HepG2 (cell line): ENCODE data around the gene SUPT4H1. TPM values are rescaled to one million over a fixed set of nuclear protein-coding genes. Genes with fewer than 3 reads are reported as not detected.

Experiments used
- ATAC-seq: fragments of 200-7000 bp; cut with Tn5 transposase; 3 replicates; pipeline ENCODE4 v1.9.1; 2020; ENCODE audit warnings: mild to moderate bottlenecking, moderate library complexity
- BruUV-seq: library from RNA; stranded (reverse); fragments of 400-500 nt; replicated peaks from 2 replicates; lab custom pipeline; 2021; lab: Mats Ljungman, UMichigan
- CTCF ChIA-PET: fragments of 300-600 bp; formaldehyde crosslinking; extraction: SDS; loops from one replicate; lab custom pipeline; 2021; ENCODE audit warnings: low total read pairs, inconsistent platforms, low intra/inter-chr PET ratio; lab: Yijun Ruan, JAX
- POLR2A ChIA-PET: fragments of 350-600 bp; sonication (Branson Sonifier 250); formaldehyde crosslinking; loops from one replicate; lab custom pipeline; 2020; ENCODE audit warnings: antibody characterized with exemption, inconsistent platforms; lab: Yijun Ruan, JAX
- DNase-seq: peaks from one replicate; pipeline ENCODE4 v3.0.0-alpha.2; 2015; ENCODE audit warnings: low spot score
- FAIRE-seq: peaks from 3 replicates; lab custom pipeline; 2011; peaks lifted over from hg19 to GRCh38; lab: Jason Lieb, UNC
- H2AFZ ChIP-seq: one replicate; pipeline ENCODE4 v1.6.1; 2011; ENCODE audit warnings: low read length, inconsistent platforms
- H3K27ac ChIP-seq: fragments of 300-600 bp; 3 replicates; pipeline ENCODE4 v1.8.0; 2011; ENCODE audit warnings: mixed run types, mild to moderate bottlenecking, mixed read lengths, low read length, inconsistent platforms; ENCODE audit not compliant: insufficient read depth; ENCODE audit errors: extremely low read length
- H3K27me3 ChIP-seq, 2 experiments: fragments of 200-600 bp in 1 of 2; 2 replicates in 1 of 2; 3 replicates in 1 of 2; pipeline versions ENCODE4 v1.6.0 to v1.8.0; 2011; ENCODE audit warnings: low read length in 2 of 2, mild to moderate bottlenecking in 2 of 2, moderate library complexity in 2 of 2, inconsistent platforms in 1 of 2; ENCODE audit not compliant: insufficient read depth in 2 of 2, control insufficient read depth in 1 of 2
- H3K36me3 ChIP-seq, 2 experiments: fragments of 200-600 bp in 1 of 2; replicated peaks in 1 of 2; 2 replicates in 1 of 2; 3 replicates in 1 of 2; pipeline versions ENCODE4 v1.5.1 to v1.8.0; 2011; ENCODE audit warnings: low read length in 2 of 2, inconsistent platforms in 1 of 2; ENCODE audit not compliant: insufficient read depth in 2 of 2, control insufficient read depth in 1 of 2
- H3K4me1 ChIP-seq: 2 replicates; pipeline ENCODE4 v1.5.1; 2012; ENCODE audit warnings: low read length, inconsistent platforms; ENCODE audit not compliant: insufficient read depth
- H3K4me2 ChIP-seq: 2 replicates; pipeline ENCODE4 v1.6.0; 2011; ENCODE audit warnings: low read depth, low read length, inconsistent platforms
- H3K4me3 ChIP-seq, 3 experiments: fragments of 200-600 bp in 1 of 3; sonication (generic), shearing (Covaris generic) in 1 of 3; replicated peaks in 1 of 3; 2 replicates each; pipeline ENCODE4 v1.5.1; 2011 to 2016; ENCODE audit warnings: low read length in 3 of 3, inconsistent platforms in 2 of 3, low read depth in 2 of 3, mild to moderate bottlenecking in 2 of 3, control low read depth in 1 of 3, mixed read lengths in 1 of 3; ENCODE audit not compliant: insufficient read depth in 1 of 3
- H3K79me2 ChIP-seq: one replicate; pipeline ENCODE4 v1.6.1; 2011; ENCODE audit warnings: low read length, inconsistent platforms; ENCODE audit not compliant: insufficient read depth
- H3K9ac ChIP-seq: 2 replicates; pipeline ENCODE4 v1.6.0; 2011; ENCODE audit warnings: mild to moderate bottlenecking, low read depth, low read length, inconsistent platforms; ENCODE audit not compliant: insufficient read depth
- H3K9me3 ChIP-seq: 2 replicates; pipeline ENCODE4 v1.5.1; 2012; ENCODE audit warnings: mild to moderate bottlenecking, low read length
- H4K20me1 ChIP-seq: 2 replicates; pipeline ENCODE4 v1.6.0; 2011; ENCODE audit warnings: inconsistent platforms, mild to moderate bottlenecking, low read length, moderate library complexity; ENCODE audit not compliant: insufficient read depth
- ARID2 ChIP-seq: sonication (generic); formaldehyde crosslinking; IDR thresholded peaks from 2 replicates; pipeline ENCODE4 v1.8.1; 2022; ENCODE audit warnings: mild to moderate bottlenecking, missing genetic modification reagents, borderline replicate concordance
- ATF1 ChIP-seq: IDR thresholded peaks from 2 replicates; pipeline ENCODE4 v1.6.1; 2016; ENCODE audit warnings: mild to moderate bottlenecking, control low read depth
- HMGXB3 ChIP-seq: sonication (generic); formaldehyde crosslinking; IDR thresholded peaks from 2 replicates; pipeline ENCODE4 v1.4.0; 2020; ENCODE audit warnings: missing genetic modification reagents, borderline replicate concordance
- IKZF4 ChIP-seq: sonication (generic); formaldehyde crosslinking; IDR thresholded peaks from 2 replicates; pipeline ENCODE4 v1.5.1; 2020; ENCODE audit warnings: borderline replicate concordance, mild to moderate bottlenecking, low read depth, missing genetic modification reagents; ENCODE audit errors: not compliant biosample characterization
- MAX ChIP-seq: IDR thresholded peaks from 2 replicates; pipeline ENCODE4 v1.6.1; 2012; ENCODE audit warnings: inconsistent platforms
- POLR2G ChIP-seq: fragments of 200-400 bp; formaldehyde crosslinking; IDR thresholded peaks from 2 replicates; pipeline ENCODE4 v1.6.1; 2018; ENCODE audit warnings: mild to moderate bottlenecking, low read depth, low read length, moderate library complexity
- RBM22 ChIP-seq: fragments of 200-400 bp; formaldehyde crosslinking; optimal IDR thresholded peaks from 2 replicates; pipeline ENCODE3; 2017; ENCODE audit warnings: mild to moderate bottlenecking, low read length, moderate library complexity
- SIX1 ChIP-seq: sonication (generic); formaldehyde crosslinking; IDR thresholded peaks from 2 replicates; pipeline ENCODE4 v1.4.0; 2020; ENCODE audit warnings: missing genetic modification reagents, borderline replicate concordance
- SIX4 ChIP-seq: sonication (generic); formaldehyde crosslinking; IDR thresholded peaks from 2 replicates; pipeline ENCODE4 v1.4.0; 2020; ENCODE audit warnings: missing genetic modification reagents
- SMYD3 ChIP-seq: sonication (generic); formaldehyde crosslinking; IDR thresholded peaks from 2 replicates; pipeline ENCODE4 v1.8.1; 2023; ENCODE audit warnings: mild to moderate bottlenecking, missing genetic modification reagents
- SNAPC5 ChIP-seq: sonication (generic); formaldehyde crosslinking; IDR thresholded peaks from 2 replicates; pipeline ENCODE4 v1.8.1; 2023; ENCODE audit warnings: mild to moderate bottlenecking, missing genetic modification reagents, borderline replicate concordance
- TGIF2 ChIP-seq: IDR thresholded peaks from 2 replicates; pipeline ENCODE4 v1.6.1; 2016; ENCODE audit warnings: control low read depth, missing compliant biosample characterization
- ZNF772 ChIP-seq: sonication (generic); formaldehyde crosslinking; IDR thresholded peaks from 2 replicates; pipeline ENCODE4 v1.5.0; 2020; ENCODE audit warnings: mild to moderate bottlenecking, missing genetic modification reagents
- WGBS: methylation state at CpG from one replicate; pipeline ENCODE4 v1.1.6; 2017; ENCODE audit warnings: low lambda C conversion rate; 5-methylcytosine and 5-hydroxymethylcytosine counted together
- in situ Hi-C: cut with HindIII; loops from 2 replicates; pipeline ENCODE4 v1.10.0; 2017; ENCODE audit warnings: low pct_unique_long_range_greater_than_20kb; ENCODE audit not compliant: extremely low pct_ligation_motif_present
- intact Hi-C: fragments of 100-400 bp; cut with micrococcal nuclease; formaldehyde crosslinking; loops from one replicate; pipeline ENCODE4 v1.10.0; 2022; ENCODE audit not compliant: unreplicated experiment
- polyA plus RNA-seq, 8 experiments: library from polyadenylated mRNA; depleted of rRNA in 3 of 8; stranded (reverse) in 7 of 8; unstranded in 1 of 8; fragments of >200 nt; fragmentation: Illumina TruSeq in 4 of 8; extraction: Trizol in 4 of 8; gene quantifications; 2 replicates each; pipeline versions ENCODE4 v1.2.1 to v1.2.3, GENCODE V29; 2011 to 2016; ENCODE audit warnings: low read depth in 4 of 8, missing spikeins in 1 of 8, mixed read lengths in 1 of 8; ENCODE audit not compliant: insufficient read depth in 1 of 8
- total RNA-seq, 5 experiments: library from RNA; depleted of rRNA; stranded (reverse); fragments of >200 nt; fragmentation: Illumina TruSeq; extraction: Trizol; gene quantifications; 2 replicates each; pipeline ENCODE4 v1.2.3, GENCODE V29; 2016; ENCODE audit warnings: low read depth in 1 of 5

The SUPT4H1 gene
- total and polyA plus RNA-seq, 2 of the 13 experiments (the other 11 are each of a cell fraction or from before 2014, with no cell fraction given): 155 to 244 TPM

GRCh38 chr17:58388302-58389190, 36.5 kb upstream of the SUPT4H1 start:
- CTCF ChIA-PET: no interaction called here
- ATAC-seq: no peak
- Histone ChIP-seq H3K79me2 (peaks cover 95% of the 10 kb centered on the region), H3K4me1 (peaks cover 97% of the 10 kb centered on the region), H3K36me3 (peaks cover 4 to 29% of the 10 kb centered on the region in 2 experiments; a peak in 4 of 5 replicates), H3K4me3 (no peak overlapping the region; a peak in 1 of 6 replicates), H3K27ac (peak overlapping the region; percentile 93), H4K20me1 (no peaks in the 10 kb centered on the region), H2AFZ (no peak overlapping the region), H3K27me3 (no peaks in the 10 kb centered on the region), H3K4me2 (peak overlapping the region; percentile 15), H3K9me3 (no peaks in the 10 kb centered on the region), H3K9ac (peak overlapping the region; percentile 8; the same call in 1 of the 2 replicates)
- intact Hi-C loops: no loop called here
- in situ Hi-C loops: no loop called here
- BruUV-seq: no TSS peak
- POLR2A ChIA-PET: interaction anchor here (1.0 to 6.3 kb wide), 6 partner anchors 7 to 37 kb away, joined by 4 to 103 read pairs (median 58); partner anchors contain the start of genes RNF43 and SUPT4H1
- no peak for DNase-seq
- 83% methylated on average over 3 of the region's 3 CpGs for WGBS
- TF ChIP-seq SMYD3 (CRISPR knock-in tag) (0 out of 2 replicates have a peak, but pooled peaks have one; percentile 51), MAX (no peak), RBM22 (peak; percentile 95), TGIF2 (CRISPR knock-in tag) (0 out of 2 replicates have a peak, but pooled peaks have one; percentile 56), HMGXB3 (CRISPR knock-in tag) (no peak), ATF1 (CRISPR knock-in tag) (0 out of 2 replicates have a peak, but pooled peaks have one; percentile 27), SIX4 (peak; percentile 95), SIX1 (peak; percentile 93; the same call in 1 of the 2 replicates), SNAPC5 (CRISPR knock-in tag) (0 out of 2 replicates have a peak, but pooled peaks have one; percentile 34), ARID2 (CRISPR knock-in tag) (0 out of 2 replicates have a peak, but pooled peaks have one; percentile 50), POLR2G (peak; percentile 46; the same call in 1 of the 2 replicates), ZNF772 (0 out of 2 replicates have a peak, but pooled peaks have one; percentile 23), IKZF4 (CRISPR knock-in tag) (no peak)
- FAIRE-seq: no peak
